ENCODE data around the gene PRKAG1. TPM values are rescaled to one million over a fixed set of nuclear protein-coding genes. Genes with fewer than 3 reads are reported as not detected.

PRKAG1 gene
- total and polyA plus RNA-seq, 7 experiments from 2014 or later, result 34.0 to 74.4 (median 49.6) TPM

GRCh38 chr12:49033611-49034285 lies 15.2 kb upstream of the PRKAG1 start:
- ChIA-PET CTCF (interaction anchor here (1.1 to 1.4 kb wide), 2 partner anchors 10 to 14 kb away, joined by 4 read pairs; no protein-coding TSS in a partner anchor), POLR2A (no interaction called here)
- Histone ChIP-seq H3K27me3 (ENCODE audit: control insufficient read depth in 2 of 2, insufficient read depth in 2 of 2, low read length in 2 of 2) (no peaks in the 10 kb centered on the region), H3K4me1 (ENCODE audit: control insufficient read depth in 2 of 2, insufficient read depth in 2 of 2, low read length in 2 of 2) (no peaks in the 10 kb centered on the region), H3K9me3 (ENCODE audit: control insufficient read depth in 2 of 3, low read length in 3 of 3) (no peaks in the 10 kb centered on the region), H3K36me3 (ENCODE audit: control insufficient read depth in 2 of 3, insufficient read depth in 3 of 3, low read length in 3 of 3) (peaks cover 2 to 78% (median 20%) of the 10 kb centered on the region in 3 experiments), H3K4me3 (ENCODE audit: low read length) (no peak overlapping the region), H3K27ac (ENCODE audit: low read depth, low read length) (no peak overlapping the region)
- ATAC-seq (no peak), DNase-seq (no peak)
- intact Hi-C loops (cut with micrococcal nuclease), result no loop called here
- H3K9me3 Mint-ChIP-seq, result no peaks in the 10 kb centered on the region
- H3K27me3 Mint-ChIP-seq, result no peaks in the 10 kb centered on the region
- H3K27ac Mint-ChIP-seq, result peak overlapping the region in 2 of 9 donors; percentile 4 to 12
- H3K4me1 Mint-ChIP-seq, result peaks cover 0 to 10% (median 0%) of the 10 kb centered on the region in 7 donors
- H3K4me3 Mint-ChIP-seq, result no peak overlapping the region
- peaks cover 0 to 14% (median 6%) of the 10 kb centered on the region in 5 donors for H3K36me3 Mint-ChIP-seq

DNA sequence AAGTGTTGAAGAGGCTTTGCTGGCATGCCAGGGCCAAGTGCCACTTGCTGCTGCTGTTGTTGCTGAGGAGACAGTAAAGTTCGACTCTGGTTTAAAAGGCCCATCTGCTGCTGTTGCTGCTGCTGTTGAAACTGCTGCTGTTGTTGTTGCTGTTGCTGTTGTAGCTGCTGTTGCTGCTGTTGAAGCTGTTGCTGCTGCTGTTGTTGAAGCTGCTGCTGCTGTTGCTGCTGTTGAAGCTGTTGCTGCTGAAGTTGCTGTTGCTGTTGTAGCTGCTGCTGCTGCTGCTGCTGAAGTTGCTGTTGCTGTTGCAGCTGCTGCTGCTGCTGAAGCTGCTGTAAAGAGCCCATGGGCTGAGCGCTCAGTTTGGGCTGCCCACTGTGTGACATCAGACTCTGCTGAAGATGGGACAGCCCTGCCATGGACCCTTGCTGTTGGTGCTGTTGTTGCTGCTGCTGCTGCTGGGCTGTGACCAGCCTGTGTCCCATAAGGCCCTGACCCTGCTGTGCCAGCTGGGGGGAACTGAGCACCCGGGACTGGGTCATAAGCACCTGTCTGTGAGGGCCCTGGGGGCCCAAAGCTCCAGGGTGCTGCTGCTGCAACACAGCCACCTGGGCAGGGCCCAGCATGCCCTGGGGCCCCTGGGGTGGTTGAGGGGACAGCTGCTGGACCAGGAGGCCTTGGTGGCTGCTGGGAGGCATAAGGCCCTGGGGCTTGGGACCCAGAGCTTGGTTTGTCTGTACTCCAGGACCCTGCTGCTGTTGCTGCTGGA lies 14.3 kb upstream of the PRKAG1 start:
- H3K4me3 Mint-ChIP-seq, result no peak overlapping the region
- Histone ChIP-seq H3K27ac (ENCODE audit: low read depth, low read length) (no peak overlapping the region), H3K4me1 (ENCODE audit: control insufficient read depth in 2 of 2, insufficient read depth in 2 of 2, low read length in 2 of 2) (no peaks in the 10 kb centered on the region), H3K36me3 (ENCODE audit: control insufficient read depth in 2 of 3, insufficient read depth in 3 of 3, low read length in 3 of 3) (peaks cover 8 to 78% (median 13%) of the 10 kb centered on the region in 3 experiments), H3K27me3 (ENCODE audit: control insufficient read depth in 2 of 2, insufficient read depth in 2 of 2, low read length in 2 of 2) (no peaks in the 10 kb centered on the region), H3K4me3 (ENCODE audit: low read length) (no peak overlapping the region), H3K9me3 (ENCODE audit: control insufficient read depth in 2 of 3, low read length in 3 of 3) (no peaks in the 10 kb centered on the region)
- no peak for DNase-seq
- POLR2A ChIA-PET, result interaction anchor here (0.6 kb wide), 1 partner anchor 133 kb away, joined by 3 read pairs; no protein-coding TSS in a partner anchor
- peak overlapping the region in 3 of 9 donors; percentile 48 to 79 (median 68) for H3K27ac Mint-ChIP-seq
- no peaks in the 10 kb centered on the region for H3K27me3 Mint-ChIP-seq
- no peak for ATAC-seq
- CTCF ChIA-PET, result interaction anchor here (1.1 to 1.4 kb wide), 2 partner anchors 11 to 13 kb away, joined by 4 read pairs; no protein-coding TSS in a partner anchor
- peaks cover 0 to 10% (median 0%) of the 10 kb centered on the region in 7 donors for H3K4me1 Mint-ChIP-seq
- peaks cover 0 to 16% (median 4%) of the 10 kb centered on the region in 5 donors for H3K36me3 Mint-ChIP-seq
- intact Hi-C loops (cut with micrococcal nuclease), result no loop called here
- no peaks in the 10 kb centered on the region for H3K9me3 Mint-ChIP-seq

DNA sequence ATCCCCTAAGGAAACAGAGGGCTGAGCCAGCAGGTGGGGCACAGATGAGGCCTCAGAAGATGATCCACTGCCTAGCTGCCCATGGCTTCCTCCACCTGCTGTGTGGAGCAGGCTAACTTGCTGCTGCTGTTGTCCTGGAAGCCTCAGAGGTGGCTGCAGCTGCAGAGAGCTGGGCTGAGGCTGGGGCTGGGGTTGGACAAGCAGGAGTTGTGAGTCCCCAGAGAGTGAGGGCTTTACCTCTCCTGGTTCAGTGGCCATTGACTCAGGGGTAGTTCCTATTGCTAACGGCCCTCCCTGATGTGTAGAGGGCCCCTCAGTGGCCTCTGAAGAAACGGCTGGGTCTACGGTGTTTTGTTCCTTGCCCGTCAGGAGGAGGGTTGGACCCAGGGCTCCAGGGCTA lies 13.7 kb upstream of the PRKAG1 start:
- Histone ChIP-seq H3K36me3 (ENCODE audit: control insufficient read depth in 2 of 3, insufficient read depth in 3 of 3, low read length in 3 of 3) (peaks cover 8 to 78% (median 12%) of the 10 kb centered on the region in 3 experiments), H3K4me3 (ENCODE audit: low read length) (no peak overlapping the region), H3K27ac (ENCODE audit: low read depth, low read length) (no peak overlapping the region), H3K27me3 (ENCODE audit: control insufficient read depth in 2 of 2, insufficient read depth in 2 of 2, low read length in 2 of 2) (no peaks in the 10 kb centered on the region), H3K9me3 (ENCODE audit: control insufficient read depth in 2 of 3, low read length in 3 of 3) (no peaks in the 10 kb centered on the region), H3K4me1 (ENCODE audit: control insufficient read depth in 2 of 2, insufficient read depth in 2 of 2, low read length in 2 of 2) (no peaks in the 10 kb centered on the region)
- ChIA-PET CTCF (interaction anchor here (1.4 kb wide), 1 partner anchor 12 kb away, joined by 4 read pairs; no protein-coding TSS in a partner anchor), POLR2A (no interaction called here)
- Mint-ChIP-seq H3K36me3 (peaks cover 0 to 20% (median 7%) of the 10 kb centered on the region in 5 donors), H3K4me1 (peaks cover 0 to 10% (median 0%) of the 10 kb centered on the region in 7 donors), H3K27ac (peak overlapping the region in 2 of 9 donors; percentile 48 to 68), H3K27me3 (no peaks in the 10 kb centered on the region), H3K9me3 (no peaks in the 10 kb centered on the region), H3K4me3 (no peak overlapping the region)
- intact Hi-C loops (cut with micrococcal nuclease), result no loop called here
- no peak for ATAC-seq
- no peak for DNase-seq

DNA sequence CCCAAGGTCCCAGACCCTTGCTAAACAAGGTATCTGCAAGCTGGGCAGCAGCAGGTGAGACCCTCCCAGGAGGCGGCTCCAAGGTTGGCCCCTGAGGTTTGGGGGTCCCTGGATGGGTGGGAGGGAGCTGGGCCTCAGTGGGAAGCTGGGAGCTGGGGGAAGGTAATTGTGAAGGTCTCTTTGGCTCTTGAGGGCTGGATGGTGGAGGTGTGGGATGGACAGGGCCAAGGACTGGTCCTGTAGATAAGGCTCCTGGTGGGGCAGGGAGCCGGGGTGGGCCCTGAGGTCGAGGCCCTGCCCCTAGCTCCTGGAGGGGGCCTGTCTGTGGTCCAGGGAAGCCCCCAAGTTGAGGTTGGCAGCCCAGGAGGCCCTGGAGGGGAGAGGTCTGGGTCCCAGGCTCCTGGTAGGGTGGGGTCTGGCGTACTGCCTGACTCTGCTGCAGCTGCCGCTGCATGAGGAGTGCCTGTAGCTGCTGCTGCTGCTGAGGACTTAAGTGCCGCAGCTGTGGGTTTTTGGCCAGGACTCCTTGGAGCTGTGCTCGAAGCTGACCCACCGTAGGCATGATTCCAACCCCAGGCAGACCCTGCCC lies 13.1 kb upstream of the PRKAG1 start:
- DNase-seq (no peak), ATAC-seq (no peak)
- Histone ChIP-seq H3K27ac (ENCODE audit: low read depth, low read length) (no peak overlapping the region), H3K4me3 (ENCODE audit: low read length) (no peak overlapping the region), H3K27me3 (ENCODE audit: control insufficient read depth in 2 of 2, insufficient read depth in 2 of 2, low read length in 2 of 2) (no peaks in the 10 kb centered on the region), H3K9me3 (ENCODE audit: control insufficient read depth in 2 of 3, low read length in 3 of 3) (no peaks in the 10 kb centered on the region), H3K4me1 (ENCODE audit: control insufficient read depth in 2 of 2, insufficient read depth in 2 of 2, low read length in 2 of 2) (no peaks in the 10 kb centered on the region), H3K36me3 (ENCODE audit: control insufficient read depth in 2 of 3, insufficient read depth in 3 of 3, low read length in 3 of 3) (peaks cover 8 to 78% (median 10%) of the 10 kb centered on the region in 3 experiments)
- ChIA-PET CTCF (interaction anchor here (0.6 kb wide), 1 partner anchor 54 kb away, joined by 3 read pairs; no protein-coding TSS in a partner anchor), POLR2A (interaction anchor here (0.6 to 0.9 kb wide), 2 partner anchors 11 to 179 kb away, joined by 3 to 5 read pairs; partner anchors contain the start of gene DDX23)
- peaks cover 0 to 10% (median 0%) of the 10 kb centered on the region in 7 donors for H3K4me1 Mint-ChIP-seq
- intact Hi-C loops (cut with micrococcal nuclease), result no loop called here
- no peaks in the 10 kb centered on the region for H3K27me3 Mint-ChIP-seq
- peaks cover 0 to 16% (median 6%) of the 10 kb centered on the region in 5 donors for H3K36me3 Mint-ChIP-seq
- H3K27ac Mint-ChIP-seq, result no peak overlapping the region
- H3K4me3 Mint-ChIP-seq, result no peak overlapping the region
- H3K9me3 Mint-ChIP-seq, result no peaks in the 10 kb centered on the region

DNA sequence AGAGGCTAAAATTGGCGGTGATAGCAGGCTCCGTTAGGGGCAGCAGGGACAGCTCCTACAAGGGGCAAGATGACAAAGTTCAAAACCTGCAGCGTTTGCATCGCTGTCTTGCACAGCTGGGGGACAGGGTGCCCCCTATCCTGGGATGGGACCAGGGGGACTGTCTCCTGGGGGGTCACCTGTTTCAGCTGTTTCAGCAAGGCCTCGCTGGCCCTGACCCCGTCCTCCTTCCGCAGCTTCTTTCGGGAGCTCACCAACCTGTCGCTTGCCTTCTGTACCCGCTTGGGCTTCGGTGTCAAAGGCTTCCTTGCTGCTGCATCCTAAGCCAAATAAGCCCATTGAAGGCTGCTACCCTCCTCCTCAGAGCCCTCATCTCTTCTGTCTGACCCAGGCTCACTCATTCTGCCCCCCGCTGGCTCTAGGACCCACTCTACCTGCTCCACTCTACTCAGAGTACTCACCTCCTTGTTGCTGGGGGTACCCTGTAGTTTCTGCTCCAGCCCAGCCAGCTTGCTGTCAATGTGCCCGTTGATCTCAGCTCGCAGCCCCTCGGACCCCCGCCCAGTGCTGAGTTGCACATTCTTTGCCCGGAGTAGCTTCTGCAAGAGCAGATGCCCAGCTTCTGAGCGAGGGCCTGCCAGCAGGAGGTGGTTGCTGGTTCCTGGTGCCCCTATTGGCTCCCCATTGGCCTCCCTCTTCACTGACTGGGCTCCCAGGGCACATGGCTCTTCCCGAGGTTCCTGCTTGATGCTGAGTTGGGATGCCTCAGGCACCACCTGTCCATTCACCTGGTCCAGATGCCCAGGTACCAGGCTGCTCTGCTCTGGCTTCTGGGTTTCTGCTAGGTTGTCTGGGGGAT lies 12.4 kb upstream of the PRKAG1 start:
- H3K4me3 ChIP-seq (ENCODE audit: low read length), result no peak overlapping the region
- DNase-seq, result no peak
- no peaks in the 10 kb centered on the region for H3K9me3 ChIP-seq (ENCODE audit: control insufficient read depth in 2 of 3, low read length in 3 of 3)
- peaks cover 10 to 82% (median 11%) of the 10 kb centered on the region in 3 experiments for H3K36me3 ChIP-seq (ENCODE audit: control insufficient read depth in 2 of 3, insufficient read depth in 3 of 3, low read length in 3 of 3)
- no peak for ATAC-seq
- ChIA-PET CTCF (interaction anchor here (0.6 kb wide), 1 partner anchor 16 kb away, joined by 3 read pairs; no protein-coding TSS in a partner anchor), POLR2A (interaction anchor here (0.6 to 0.9 kb wide), 3 partner anchors 10 to 179 kb away, joined by 3 to 5 read pairs (median 3); partner anchors contain the start of gene DDX23)
- H3K4me1 ChIP-seq (ENCODE audit: control insufficient read depth in 2 of 2, insufficient read depth in 2 of 2, low read length in 2 of 2), result no peaks in the 10 kb centered on the region
- no peaks in the 10 kb centered on the region for H3K27me3 ChIP-seq (ENCODE audit: control insufficient read depth in 2 of 2, insufficient read depth in 2 of 2, low read length in 2 of 2)
- no peak overlapping the region for H3K27ac ChIP-seq (ENCODE audit: low read depth, low read length)
- no peaks in the 10 kb centered on the region for H3K9me3 Mint-ChIP-seq
- intact Hi-C loops (cut with micrococcal nuclease), result no loop called here
- no peak overlapping the region for H3K4me3 Mint-ChIP-seq
- H3K36me3 Mint-ChIP-seq, result peaks cover 0 to 23% (median 6%) of the 10 kb centered on the region in 5 donors
- peak overlapping the region in 4 of 9 donors; percentile 23 to 58 (median 36) for H3K27ac Mint-ChIP-seq
- no peaks in the 10 kb centered on the region for H3K27me3 Mint-ChIP-seq
- peaks cover 0 to 10% (median 0%) of the 10 kb centered on the region in 7 donors for H3K4me1 Mint-ChIP-seq
